GM21360 (cell line): ENCODE data around the gene C17orf75.
"Not testable (repeated sequence)": the region's sequence is repeated elsewhere in the genome, so short reads cannot be mapped to it uniquely, and the experiment has no call there.

ENCODE experiments used
- ATAC-seq: cut with Tn5 transposase; IDR thresholded peaks from one replicate; pipeline ENCODE4 v1.9.1; 2021; ENCODE audit warnings: mild to moderate bottlenecking, moderate library complexity; ENCODE audit not compliant: unreplicated experiment

The C17orf75 gene

GRCh38 chr17:32345951-32346600 is 4.1 kb upstream of the C17orf75 start:
- ATAC-seq: no peak

DNA sequence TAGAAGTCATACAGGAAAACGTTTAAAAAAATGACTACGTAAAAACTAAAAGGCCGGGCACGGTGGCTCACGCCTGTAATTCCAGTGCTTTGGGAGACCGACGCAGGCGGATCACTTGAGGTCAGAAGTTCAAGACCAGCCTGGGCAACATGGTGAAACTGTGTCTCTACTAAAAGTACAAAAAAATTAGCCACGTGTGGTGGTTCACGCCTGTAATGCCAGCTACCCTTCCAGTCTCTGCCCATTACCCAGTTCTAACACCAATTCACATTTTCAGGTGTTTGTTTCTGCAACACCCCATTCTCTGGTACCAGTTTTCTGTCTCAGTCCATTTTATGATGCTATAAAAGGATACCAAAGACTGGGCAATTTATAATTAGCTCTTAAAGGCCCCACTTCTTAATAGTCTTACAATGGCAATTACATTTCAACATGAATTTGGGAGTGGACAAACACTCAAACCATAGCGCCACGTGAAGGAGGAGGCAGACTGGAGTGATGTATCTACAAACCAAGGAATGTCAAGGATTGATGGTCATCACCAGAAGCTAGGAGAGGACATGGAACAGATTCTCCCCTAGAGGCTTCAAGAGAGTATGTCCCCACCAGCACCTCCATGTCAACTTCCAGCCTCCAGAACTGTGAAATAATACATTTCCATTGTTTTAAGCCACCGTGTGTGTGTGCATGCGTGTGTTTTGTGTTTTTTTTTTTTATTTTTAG is 791 bp upstream of the C17orf75 start:
- ATAC-seq: no peak

DNA sequence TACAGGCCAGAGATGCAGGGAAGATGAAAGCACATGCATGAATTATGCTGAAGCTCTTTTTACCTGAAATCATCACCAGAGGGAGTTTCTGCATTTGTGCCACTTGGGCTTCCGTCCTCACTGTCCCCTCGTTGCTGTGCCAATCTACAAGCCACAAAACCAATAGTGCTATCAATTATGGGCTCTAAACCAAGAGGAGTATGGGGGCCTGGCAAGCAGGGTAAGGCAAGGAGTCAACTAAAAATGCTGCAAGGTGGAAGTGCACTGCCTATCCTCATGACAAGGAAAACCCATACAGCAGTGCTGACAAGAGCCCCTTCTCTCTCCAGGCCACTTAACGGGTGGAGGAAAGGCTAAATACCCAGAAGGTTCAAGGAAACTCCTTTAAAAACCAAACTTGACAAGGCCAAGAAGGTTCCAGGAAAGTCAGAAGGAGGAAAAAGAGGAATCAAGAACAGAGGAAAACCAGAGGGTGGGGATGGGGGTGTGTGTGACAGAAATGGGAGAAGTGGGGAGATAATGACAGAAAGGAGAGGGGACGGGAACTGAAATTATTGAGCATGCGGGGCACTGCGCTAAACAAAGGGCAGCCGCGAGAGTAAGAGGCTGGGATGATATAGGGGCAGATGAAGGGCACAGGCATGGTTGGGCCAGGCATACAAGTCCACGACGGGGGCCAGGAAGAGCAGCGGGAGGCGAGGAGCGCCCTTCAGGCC is 674 bp downstream of the C17orf75 start:
- peak; percentile 14 for ATAC-seq

DNA sequence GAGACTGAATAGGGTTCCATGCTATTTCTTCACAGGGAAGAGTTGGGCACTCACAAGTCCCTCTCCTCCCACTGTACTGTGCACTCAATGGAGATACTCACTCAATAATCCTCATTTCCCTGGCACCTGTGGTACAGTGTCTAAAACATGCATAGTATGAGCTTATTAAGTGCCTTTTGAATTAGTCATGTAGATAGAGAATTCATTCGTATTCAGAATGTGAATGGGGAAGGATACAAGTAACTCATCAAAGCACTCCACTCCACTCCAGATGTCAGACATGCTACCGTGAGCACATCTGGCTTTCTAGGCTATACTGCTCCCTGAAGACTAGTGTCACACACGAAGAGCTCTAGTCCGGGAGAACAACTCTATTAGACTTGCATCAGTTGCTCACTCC is 6.3 kb downstream of the C17orf75 start:
- ATAC-seq: no peak

- ATAC-seq: no peak
Observed at GRCh38 chr17:32335046-32335445, 6.9 kb downstream of the C17orf75 start.

DNA sequence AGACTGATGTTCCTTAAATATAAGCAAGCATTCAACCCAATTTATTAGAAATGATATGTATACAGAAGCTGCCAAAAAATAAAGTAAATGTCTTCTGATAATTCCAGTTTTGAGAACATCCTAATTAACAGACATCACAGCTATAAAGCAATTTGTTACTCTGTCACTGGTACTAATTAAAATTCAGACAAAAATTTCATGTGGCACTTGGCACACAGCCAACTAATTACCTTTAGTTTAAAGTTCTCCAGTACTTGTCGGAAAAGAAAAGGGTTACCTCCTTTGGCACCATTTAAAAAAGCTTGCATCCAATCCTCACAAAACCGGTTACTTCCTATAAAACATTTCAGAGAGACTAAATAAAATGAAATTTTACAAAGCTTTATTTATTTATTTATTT is 8.8 kb downstream of the C17orf75 start:
- no peak for ATAC-seq

- ATAC-seq: no peak
Observed at GRCh38 chr17:32331243-32332040, 10.5 kb downstream of the C17orf75 start.

DNA sequence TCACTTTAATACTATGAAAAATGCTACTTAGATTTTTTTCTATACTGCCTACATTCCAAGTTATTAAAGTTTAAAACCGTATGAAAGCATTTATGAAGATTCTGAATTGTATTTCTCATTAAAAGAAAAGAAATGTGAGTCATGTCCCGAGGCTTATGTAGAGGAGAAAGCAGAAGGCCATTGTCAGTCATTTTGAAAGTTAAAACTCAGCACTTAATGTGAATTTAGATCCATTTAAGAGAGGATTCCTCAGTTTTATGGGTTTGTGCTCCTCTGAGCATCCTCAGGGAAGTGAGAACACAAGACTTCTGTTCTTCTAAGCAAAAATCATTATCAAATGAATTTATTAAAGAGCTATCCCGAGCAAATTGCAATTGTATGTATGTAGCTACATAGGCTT is 11.8 kb downstream of the C17orf75 start:
- ATAC-seq: no peak

DNA sequence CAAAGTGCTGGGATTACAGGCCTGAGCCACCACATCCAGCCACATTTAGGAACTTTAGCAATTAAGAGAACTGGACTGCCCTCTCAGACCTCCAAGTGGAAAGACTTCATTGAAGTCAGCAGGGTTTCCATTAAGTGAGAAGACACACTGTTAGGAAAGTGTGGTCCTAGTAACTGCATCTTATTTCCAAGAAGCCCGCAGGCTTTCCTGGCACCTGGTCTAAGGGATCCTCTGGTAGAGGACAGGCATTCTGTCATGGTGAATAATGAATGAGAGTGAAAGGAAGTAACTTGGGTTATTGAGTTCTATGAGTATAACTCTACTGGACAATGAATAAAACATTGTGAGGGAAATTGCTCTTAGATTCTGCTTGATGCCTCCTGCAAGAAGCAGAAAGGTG is 14.1 kb downstream of the C17orf75 start:
- ATAC-seq: no peak

DNA sequence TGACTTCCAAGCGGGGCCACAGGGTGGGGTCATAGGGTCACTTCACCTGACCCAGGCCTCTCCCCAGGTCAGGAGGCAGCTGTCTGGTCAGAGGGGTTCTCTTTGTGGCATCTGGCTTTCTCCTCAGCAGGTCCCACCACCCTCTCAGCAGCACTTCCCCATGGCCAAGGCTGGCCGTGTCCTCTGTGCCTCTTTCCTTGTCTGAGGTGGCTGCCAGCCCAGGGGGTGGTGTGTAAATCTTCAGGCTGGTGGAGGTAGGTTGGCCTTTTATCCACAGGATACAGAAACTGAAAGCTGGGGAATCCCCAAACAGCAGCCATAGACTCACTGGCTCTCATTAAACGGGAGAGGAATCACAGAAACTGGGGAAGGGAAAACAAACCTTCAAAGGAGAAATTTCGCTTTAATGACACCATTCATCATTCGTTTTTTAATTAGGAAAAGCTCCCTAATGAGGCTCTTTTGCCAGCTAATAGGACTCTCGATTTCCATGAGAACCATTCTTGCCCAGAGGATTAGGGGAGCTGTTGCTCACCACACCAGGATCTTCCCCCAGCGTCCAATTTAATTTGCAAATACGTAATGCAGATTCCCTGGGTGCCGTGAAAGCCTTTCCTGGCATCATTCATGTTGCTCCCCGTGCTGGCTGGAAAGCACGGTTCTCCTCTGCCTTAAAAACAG is 18.0 kb downstream of the C17orf75 start:
- ATAC-seq: no peak

GRCh38 chr17:32323046-32323445 is 18.9 kb downstream of the C17orf75 start:
- ATAC-seq: no peak

DNA sequence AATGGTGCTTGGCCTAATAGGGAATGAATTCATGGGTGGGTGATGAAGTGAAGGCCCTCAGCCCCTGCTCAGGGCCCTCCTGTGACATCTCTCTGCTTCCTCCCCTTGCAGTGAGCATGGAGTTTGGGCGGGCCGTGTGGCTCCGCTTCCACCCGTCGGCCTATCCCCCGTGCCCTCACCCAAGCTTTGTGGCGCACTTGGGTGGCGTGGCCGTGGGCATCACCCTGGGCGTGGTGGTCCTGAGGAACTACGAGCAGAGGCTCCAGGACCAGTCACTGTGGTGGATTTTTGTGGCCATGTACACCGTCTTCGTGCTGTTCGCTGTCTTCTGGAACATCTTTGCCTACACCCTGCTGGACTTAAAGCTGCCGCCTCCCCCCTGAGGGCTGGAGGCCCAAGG is 21.1 kb downstream of the C17orf75 start:
- no peak for ATAC-seq

DNA sequence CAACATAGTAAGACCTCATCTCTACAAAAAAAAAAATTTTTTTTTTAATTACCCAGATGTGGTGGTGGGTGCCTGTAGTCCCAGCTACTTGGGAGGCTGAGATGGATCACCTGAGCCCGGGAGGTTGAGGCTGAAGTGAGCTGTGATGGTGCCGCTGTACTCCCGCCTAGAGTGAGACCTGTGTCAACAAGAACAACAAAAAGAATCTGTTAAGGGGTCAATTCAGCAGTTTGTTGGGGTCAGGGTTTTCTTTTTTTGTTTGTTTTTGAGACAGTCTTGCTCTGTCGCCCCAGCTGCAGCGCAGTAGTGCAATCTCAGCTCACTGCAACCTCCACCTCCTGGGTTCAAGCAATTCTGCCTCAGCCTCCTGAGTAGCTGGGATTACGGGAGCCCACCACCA is 21.9 kb downstream of the C17orf75 start:
- not testable (repeated sequence) for ATAC-seq

GRCh38 chr17:32319548-32319905 is 22.4 kb downstream of the C17orf75 start:
- peak; percentile 69 for ATAC-seq

GRCh38 chr17:32318071-32318470 is 23.9 kb downstream of the C17orf75 start:
- ATAC-seq: no peak

- ATAC-seq: no peak
Observed at GRCh38 chr17:32317353-32317752, 24.6 kb downstream of the C17orf75 start.

- ATAC-seq: not testable (repeated sequence)
Observed at GRCh38 chr17:32316653-32317052, 25.3 kb downstream of the C17orf75 start.

- ATAC-seq: no peak
Observed at GRCh38 chr17:32315171-32315570, 26.8 kb downstream of the C17orf75 start.

DNA sequence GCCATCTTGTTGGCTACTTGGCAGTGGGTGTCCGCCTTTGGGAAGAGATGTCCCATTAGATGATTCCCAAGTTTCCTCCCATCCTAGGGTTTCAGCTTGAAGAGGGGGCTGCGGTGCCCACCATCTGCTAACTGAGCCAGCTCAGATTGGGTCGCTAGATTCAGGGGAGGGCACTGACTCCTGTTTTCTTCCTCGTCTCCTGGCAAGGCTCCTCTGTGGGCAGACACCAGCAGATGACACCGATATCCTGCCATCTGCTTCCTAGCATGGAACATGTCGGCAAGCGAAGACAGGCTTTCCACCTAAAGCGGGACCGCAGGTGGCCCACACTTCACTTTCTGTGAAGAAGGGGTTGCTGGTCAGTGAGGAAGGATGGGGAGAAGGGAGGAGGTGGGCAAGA is 27.3 kb downstream of the C17orf75 start:
- ATAC-seq: no peak

- ATAC-seq: no peak
Observed at GRCh38 chr17:32311028-32311536, 30.9 kb downstream of the C17orf75 start.

- no peak for ATAC-seq
Observed at GRCh38 chr17:32307658-32308057, 34.3 kb downstream of the C17orf75 start.
